Lower lobe of right lung (tissue), 2 donors: ENCODE measurements around the gene ZNF416. TPM values are rescaled to one million over a fixed set of nuclear protein-coding genes. Genes with fewer than 3 reads are reported as not detected.

Experiments
- ATAC-seq, 2 donors: fragments of 200-7000 bp; cut with Tn5 transposase; one replicate each; pipeline ENCODE4 v1.9.1; 2020 to 2022; ENCODE audit warnings: mild to moderate bottlenecking in 2 of 2, moderate library complexity in 2 of 2
- DNase-seq: peaks from one replicate; pipeline ENCODE4 v3.0.0-alpha.2; 2020
- H3K27ac ChIP-seq: fragments of 200-600 bp; one replicate; pipeline ENCODE4 v1.8.0; 2022
- H3K27me3 ChIP-seq: fragments of 200-600 bp; one replicate; pipeline ENCODE4 v1.8.0; 2022; ENCODE audit warnings: low read depth
- H3K36me3 ChIP-seq: fragments of 200-600 bp; one replicate; pipeline ENCODE4 v1.8.0; 2022; ENCODE audit warnings: mild to moderate bottlenecking
- H3K4me1 ChIP-seq: fragments of 200-600 bp; one replicate; pipeline ENCODE4 v1.8.0; 2022
- H3K4me3 ChIP-seq: fragments of 200-600 bp; one replicate; pipeline ENCODE4 v1.8.0; 2022; ENCODE audit warnings: mild to moderate bottlenecking
- H3K9me3 ChIP-seq: fragments of 200-600 bp; one replicate; pipeline ENCODE4 v1.8.0; 2022
- CTCF ChIP-seq: fragments of 200-600 bp; IDR thresholded peaks from one replicate; pipeline ENCODE4 v1.8.0; 2022; ENCODE audit warnings: antibody characterized with exemption, mild to moderate bottlenecking
- intact Hi-C: fragments of 100-400 bp; cut with DNase I; formaldehyde crosslinking; loops from one replicate; pipeline ENCODE4 v1.11.0; 2022
- total RNA-seq: library from RNA; stranded (reverse); fragmentation: NEBNext Ultra II Directional; extraction: Animal tissue kit (Norgen Biotek cat#: 25700); gene quantifications from one replicate; pipeline ENCODE4 v1.2.1, GENCODE V29; 2021
- donor health status: DM: no; HTN: yes; CAD: no; lungs with severe emphysema.

ZNF416 gene
- total RNA-seq, 1 donor from 2014 or later = 5.4 TPM

DNA sequence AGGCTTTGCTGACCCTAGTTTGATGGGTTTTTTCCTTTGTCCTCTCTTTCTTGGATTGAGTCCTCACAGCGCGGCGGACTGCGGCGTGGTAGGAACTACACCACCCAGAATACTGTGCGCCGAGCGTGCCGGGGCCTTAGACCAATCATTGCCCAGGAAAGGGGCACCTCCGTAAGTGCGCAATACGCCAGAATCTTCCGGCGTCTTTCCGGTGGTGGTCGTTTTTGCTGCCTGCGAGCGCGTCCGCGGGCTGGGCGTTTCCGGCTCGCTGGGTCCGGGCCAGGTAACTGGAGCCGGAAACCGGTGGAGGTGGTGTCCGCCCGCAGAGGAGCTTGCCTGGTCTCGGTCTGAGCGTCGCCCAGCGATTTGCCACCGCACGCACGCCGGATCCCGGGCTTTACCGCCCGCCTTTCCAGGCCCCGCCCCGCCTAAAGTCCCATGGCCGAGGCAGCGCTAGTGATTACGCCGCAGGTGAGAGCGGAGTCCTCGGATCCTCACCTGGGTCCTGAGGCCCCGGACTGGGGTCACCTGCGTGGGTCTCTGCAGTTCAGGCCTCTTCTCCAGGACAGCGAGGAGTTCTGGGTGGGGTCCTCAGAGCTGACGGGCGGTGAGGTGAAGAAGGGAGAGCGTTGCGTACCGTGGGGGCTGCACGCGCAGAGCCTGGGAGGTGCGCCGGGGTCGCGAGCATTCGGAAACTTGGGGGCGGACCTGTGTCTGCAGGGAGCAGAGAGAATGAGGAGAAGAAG lies 51.4 kb downstream of the ZNF416 start, which contains the start of gene ZNF549:
Gene ZNF549, plus strand, starts transcription at position 221 of the 746 bp plus-strand sequence. Its CDS starts 218 bp downstream, at position 439.
- intact Hi-C loops = no loop called here
- ATAC-seq = peak; percentile 100
- no peaks in the 10 kb centered on the region for H3K27me3 ChIP-seq
- no peak for TF ChIP-seq CTCF
- peaks cover 14% of the 10 kb centered on the region for H3K36me3 ChIP-seq
- peaks cover 14% of the 10 kb centered on the region for H3K4me1 ChIP-seq
- peak within 1 kb of the TSS; percentile 87 for H3K27ac ChIP-seq
- peak within 1 kb of the TSS; percentile 87 for H3K4me3 ChIP-seq
- peaks cover 21% of the 10 kb centered on the region for H3K9me3 ChIP-seq
- peak; percentile 90 for DNase-seq

Other genes with a start within 250 kb of the ZNF416 start
- gene ZNF304, start 227.6 kb downstream of the ZNF416 start, total RNA-seq = 7.4 TPM
- gene TRAPPC2B, start 215.4 kb downstream of the ZNF416 start, total RNA-seq = 6.9 TPM
- 3.4 TPM for gene ZNF547, start 215.4 kb downstream of the ZNF416 start, total RNA-seq
- gene ZNF548, start 189.1 kb downstream of the ZNF416 start, total RNA-seq = 19.6 TPM
- gene ZNF17, start 167.8 kb downstream of the ZNF416 start, total RNA-seq = 12.6 TPM
- 6.7 TPM for gene ZNF749, start 143.6 kb downstream of the ZNF416 start, total RNA-seq
- 0.71 TPM for gene VN1R1, start 121.8 kb downstream of the ZNF416 start, total RNA-seq
- 10.0 TPM for gene ZNF772, start 101.3 kb downstream of the ZNF416 start, total RNA-seq
- 12.9 TPM for gene ZNF419, start 91.2 kb downstream of the ZNF416 start, total RNA-seq
- 8.4 TPM for gene ZNF773, start 79.0 kb downstream of the ZNF416 start, total RNA-seq
- 6.0 TPM for gene ZNF549, start 51.6 kb downstream of the ZNF416 start, total RNA-seq
- gene ZNF550, start 19.0 kb downstream of the ZNF416 start, total RNA-seq = 8.8 TPM
- 2.9 TPM for gene ZIK1, start 5.2 kb upstream of the ZNF416 start, total RNA-seq
- 2.0 TPM for gene ZNF530, start 21.0 kb upstream of the ZNF416 start, total RNA-seq
- 17.4 TPM for gene ZNF134, start 35.3 kb upstream of the ZNF416 start, total RNA-seq
- 12.4 TPM for gene ZNF211, start 54.3 kb upstream of the ZNF416 start, total RNA-seq
- gene ZSCAN4, start 90.0 kb upstream of the ZNF416 start, total RNA-seq = 0.24 TPM
- gene ZNF551, start 103.1 kb upstream of the ZNF416 start, total RNA-seq = 3.9 TPM
- gene ZNF154, start 130.3 kb upstream of the ZNF416 start, total RNA-seq = 2.5 TPM
- gene ZNF671, start 148.7 kb upstream of the ZNF416 start, total RNA-seq = 7.3 TPM
- 16.2 TPM for gene ZNF776, start 167.9 kb upstream of the ZNF416 start, total RNA-seq
- 21.8 TPM for gene ZNF586, start 190.8 kb upstream of the ZNF416 start, total RNA-seq
- 20.0 TPM for gene ZNF552, start 236.0 kb upstream of the ZNF416 start, total RNA-seq